Common myeloid progenitor, CD34-positive (primary cell): ENCODE results near the gene ATP8B1.

Experiments used
- CTCF ChIA-PET: fragments of 350-600 bp; sonication (Branson Sonifier 250); formaldehyde crosslinking; loops from one replicate; lab custom pipeline; 2021; ENCODE audit warnings: antibody characterized with exemption; lab: Charles Lee
- POLR2A ChIA-PET: fragments of 350-600 bp; sonication (Branson Sonifier 250); formaldehyde crosslinking; loops from one replicate; lab custom pipeline; 2021; ENCODE audit warnings: antibody characterized with exemption; lab: Charles Lee
- DNase-seq, 3 donors: peaks; one replicate each; pipeline versions ENCODE4 v3.0.0 to v3.0.0-alpha.2; 2013
- H3K27ac ChIP-seq, 2 experiments: 1 replicate in 1 of 2; 2 replicates in 1 of 2; pipeline ENCODE4 v1.7.0; 2013; ENCODE audit warnings: inconsistent platforms in 2 of 2, low read length in 2 of 2, mild to moderate bottlenecking in 2 of 2, low read depth in 1 of 2, moderate library complexity in 1 of 2; ENCODE audit not compliant: severe bottlenecking in 2 of 2, insufficient read depth in 1 of 2, poor library complexity in 1 of 2
- H3K27me3 ChIP-seq, 5 experiments: replicated peaks in 2 of 5; 1 replicate in 3 of 5; 2 replicates in 2 of 5; pipeline versions ENCODE4 v1.6.1 to v1.7.0; 2013; ENCODE audit warnings: low read length in 4 of 5, mild to moderate bottlenecking in 2 of 5, moderate library complexity in 2 of 5, inconsistent platforms in 1 of 5; ENCODE audit not compliant: insufficient read depth in 5 of 5, control insufficient read depth in 4 of 5
- H3K36me3 ChIP-seq, 4 experiments: 1 replicate in 2 of 4; 2 replicates in 2 of 4; pipeline versions ENCODE4 v1.6.1 to v1.7.0; 2013; ENCODE audit warnings: low read length in 3 of 4, control low read depth in 1 of 4, mild to moderate bottlenecking in 1 of 4; ENCODE audit not compliant: control insufficient read depth in 4 of 4, insufficient read depth in 4 of 4
- H3K4me1 ChIP-seq, 4 experiments: 1 replicate in 3 of 4; 2 replicates in 1 of 4; pipeline versions ENCODE4 v1.6.1 to v1.7.1; 2013; ENCODE audit warnings: low read length in 3 of 4, mild to moderate bottlenecking in 3 of 4, control low read depth in 1 of 4, inconsistent platforms in 1 of 4, moderate library complexity in 1 of 4; ENCODE audit not compliant: control insufficient read depth in 4 of 4, insufficient read depth in 4 of 4; ENCODE audit errors: control extremely low read depth in 1 of 4
- H3K4me3 ChIP-seq, 7 experiments: 1 replicate in 4 of 7; 2 replicates in 3 of 7; pipeline versions ENCODE4 v1.5.1 to v1.7.0; 2013; ENCODE audit warnings: mild to moderate bottlenecking in 7 of 7, low read length in 6 of 7, moderate library complexity in 6 of 7, inconsistent platforms in 2 of 7, low read depth in 2 of 7, control low read depth in 1 of 7; ENCODE audit not compliant: insufficient read depth in 4 of 7, control insufficient read depth in 1 of 7; ENCODE audit errors: extremely low read depth in 1 of 7
- H3K9me3 ChIP-seq, 5 experiments: 1 replicate in 4 of 5; 2 replicates in 1 of 5; pipeline versions ENCODE4 v1.6.1 to v1.7.1; 2013; ENCODE audit warnings: low read length in 4 of 5, mild to moderate bottlenecking in 2 of 5, inconsistent platforms in 1 of 5, low read depth in 1 of 5, moderate library complexity in 1 of 5; ENCODE audit not compliant: control insufficient read depth in 4 of 5, insufficient read depth in 2 of 5; ENCODE audit errors: control extremely low read depth in 1 of 5
- WGBS: methylation state at CpG from one replicate; pipeline ENCODE4 v1.1.5; 2013; ENCODE audit not compliant: insufficient coverage; 5-methylcytosine and 5-hydroxymethylcytosine counted together

ATP8B1 gene

GRCh38 chr18:57819671-57820460 lies 16.8 kb upstream of the ATP8B1 start:
- Histone ChIP-seq H3K4me3 (no peak overlapping the region), H3K27me3 (no peaks in the 10 kb centered on the region), H3K36me3 (no peaks in the 10 kb centered on the region), H3K27ac (peak overlapping the region in 1 of 2 experiments; percentile 11), H3K9me3 (peaks cover 0 to 4% (median 0%) of the 10 kb centered on the region in 5 experiments), H3K4me1 (peaks cover 0 to 12% (median 4%) of the 10 kb centered on the region in 4 experiments)
- ChIA-PET POLR2A (no interaction called here), CTCF (interaction anchor here (0.9 kb wide), 2 partner anchors 9 to 75 kb away, joined by 3 read pairs; no protein-coding TSS in a partner anchor)
- WGBS = 59% methylated on average over 7 of the region's 10 CpGs
- DNase-seq = peak; percentile 75 to 84 (median 78)

- ChIA-PET CTCF (interaction anchor here (0.6 to 0.9 kb wide), 2 partner anchors 10 to 1204 kb away, joined by 3 read pairs; no protein-coding TSS in a partner anchor), POLR2A (no interaction called here)
- no peak overlapping the region for H3K4me3 ChIP-seq
- peaks cover 0 to 4% (median 0%) of the 10 kb centered on the region in 5 experiments for H3K9me3 ChIP-seq
- no peak for DNase-seq
- 100% methylated on average over 1 of the region's 3 CpGs for WGBS
- H3K27me3 ChIP-seq = no peaks in the 10 kb centered on the region
- H3K4me1 ChIP-seq = peaks cover 0 to 12% (median 4%) of the 10 kb centered on the region in 4 experiments
- peak overlapping the region in 1 of 2 experiments; percentile 11 for H3K27ac ChIP-seq
- no peaks in the 10 kb centered on the region for H3K36me3 ChIP-seq
Observed at GRCh38 chr18:57819119-57819518, 16.0 kb upstream of the ATP8B1 start.

- POLR2A ChIA-PET = no interaction called here
- DNase-seq = no peak
Observed at GRCh38 chr18:57816208-57816954, 13.3 kb upstream of the ATP8B1 start.

GRCh38 chr18:57814555-57814954 lies 11.4 kb upstream of the ATP8B1 start:
- WGBS = 100% methylated on average over 2 of the region's 2 CpGs
- CTCF ChIA-PET = no interaction called here
- no peak for DNase-seq

More at GRCh38 chr18:57816208-57816954, 13.3 kb upstream of the ATP8B1 start:
- 90% methylated on average over 7 of the region's 10 CpGs for WGBS
- no peak overlapping the region for H3K27ac ChIP-seq
- peaks cover 0 to 12% (median 4%) of the 10 kb centered on the region in 4 experiments for H3K4me1 ChIP-seq
- no peak overlapping the region for H3K4me3 ChIP-seq
- H3K27me3 ChIP-seq = no peaks in the 10 kb centered on the region
- CTCF ChIA-PET = no interaction called here
- no peaks in the 10 kb centered on the region for H3K36me3 ChIP-seq
- H3K9me3 ChIP-seq = peaks cover 3 to 11% (median 7%) of the 10 kb centered on the region in 5 experiments

GRCh38 chr18:57813245-57813644 lies 10.1 kb upstream of the ATP8B1 start:
- ChIA-PET CTCF (no interaction called here), POLR2A (no interaction called here)
- Histone ChIP-seq H3K27ac (no peak overlapping the region), H3K9me3 (peaks cover 3 to 11% (median 7%) of the 10 kb centered on the region in 5 experiments), H3K4me1 (peaks cover 0 to 3% (median 0%) of the 10 kb centered on the region in 4 experiments), H3K4me3 (no peak overlapping the region), H3K27me3 (no peaks in the 10 kb centered on the region), H3K36me3 (no peaks in the 10 kb centered on the region)
- no peak for DNase-seq

More at GRCh38 chr18:57814555-57814954, 11.4 kb upstream of the ATP8B1 start:
- H3K27me3 ChIP-seq = no peaks in the 10 kb centered on the region
- H3K4me1 ChIP-seq = peaks cover 0 to under 1% (median 0%) of the 10 kb centered on the region in 4 experiments
- no peaks in the 10 kb centered on the region for H3K36me3 ChIP-seq
- H3K9me3 ChIP-seq = peaks cover 3 to 11% (median 7%) of the 10 kb centered on the region in 5 experiments
- H3K27ac ChIP-seq = no peak overlapping the region
- no peak overlapping the region for H3K4me3 ChIP-seq
- POLR2A ChIA-PET = no interaction called here

- H3K27me3 ChIP-seq = no peaks in the 10 kb centered on the region
- H3K27ac ChIP-seq = no peak overlapping the region
- H3K9me3 ChIP-seq = peaks cover 3 to 11% (median 7%) of the 10 kb centered on the region in 5 experiments
- POLR2A ChIA-PET = interaction anchor here (0.6 kb wide), 1 partner anchor 17 kb away, joined by 3 read pairs; no protein-coding TSS in a partner anchor
- DNase-seq = no peak
- CTCF ChIA-PET = interaction anchor here (0.7 to 1.5 kb wide), 2 partner anchors 9 to 70 kb away, joined by 3 to 4 read pairs; partner anchors contain the start of gene ATP8B1
- peaks cover 0 to 3% (median 1%) of the 10 kb centered on the region in 4 experiments for H3K4me1 ChIP-seq
- no peak overlapping the region for H3K4me3 ChIP-seq
- no peaks in the 10 kb centered on the region for H3K36me3 ChIP-seq
Observed at GRCh38 chr18:57812126-57812477, 9.0 kb upstream of the ATP8B1 start.
